T-cell (primary cell): ENCODE measurements around the gene MAP3K7CL. TPM values are rescaled to one million over a fixed set of nuclear protein-coding genes. Genes with fewer than 3 reads are reported as not detected.
"Not testable (repeated sequence)": the region's sequence is repeated elsewhere in the genome, so short reads cannot be mapped to it uniquely, and the experiment has no call there.

ENCODE experiments used
- ATAC-seq, 4 experiments: fragments of 200-7000 bp in 3 of 4; fragments of 150-1000 bp in 1 of 4; cut with Tn5 transposase; replicated peaks in 1 of 4; 1 replicate in 3 of 4; 2 replicates in 1 of 4; pipeline ENCODE4 v1.10.0; 2021; ENCODE audit warnings: moderate library complexity in 3 of 4, mild to moderate bottlenecking in 2 of 4, moderate number of reproducible peaks in 1 of 4
- CTCF ChIA-PET, 2 donors: fragments of 300-600 bp; sonication (Branson Sonifier 250); formaldehyde crosslinking; loops; one replicate each; lab custom pipeline; 2022; ENCODE audit warnings: antibody characterized with exemption in 2 of 2; lab: Charles Lee
- POLR2A ChIA-PET, 2 donors: fragments of 300-600 bp; sonication (Branson Sonifier 250); formaldehyde crosslinking; loops; one replicate each; lab custom pipeline; 2022; ENCODE audit warnings: antibody characterized with exemption in 2 of 2; lab: Charles Lee
- DNase-seq, 35 experiments: peaks; one replicate each; pipeline versions ENCODE4 v3.0.0 to v3.0.0-alpha.2; 2013 to 2023
- H3K27ac ChIP-seq: one replicate; pipeline ENCODE4 v1.5.1; 2013; ENCODE audit warnings: low read length
- H3K27me3 ChIP-seq, 2 experiments: replicated peaks in 1 of 2; 1 replicate in 1 of 2; 2 replicates in 1 of 2; pipeline versions ENCODE4 v1.6.1 to v1.7.0; 2013; ENCODE audit warnings: low read length in 1 of 2, mixed read lengths in 1 of 2; ENCODE audit not compliant: control insufficient read depth in 2 of 2, insufficient read depth in 2 of 2; ENCODE audit errors: extremely low read depth in 1 of 2
- H3K36me3 ChIP-seq, 2 donors: 1 replicate in 1 of 2; 2 replicates in 1 of 2; pipeline versions ENCODE4 v1.6.1 to v1.7.0; 2013; ENCODE audit warnings: low read length in 1 of 2; ENCODE audit not compliant: control insufficient read depth in 2 of 2, insufficient read depth in 1 of 2; ENCODE audit errors: extremely low read depth in 1 of 2
- H3K4me1 ChIP-seq, 2 experiments: 1 replicate in 1 of 2; 2 replicates in 1 of 2; pipeline versions ENCODE4 v1.6.1 to v1.7.0; 2013; ENCODE audit warnings: low read length in 2 of 2, mixed read lengths in 1 of 2; ENCODE audit not compliant: insufficient read depth in 2 of 2, control insufficient read depth in 1 of 2; ENCODE audit errors: extremely low read depth in 1 of 2
- H3K4me3 ChIP-seq, 2 donors: 1 replicate in 1 of 2; 2 replicates in 1 of 2; pipeline versions ENCODE4 v1.5.1 to v1.7.0; 2013; ENCODE audit warnings: mild to moderate bottlenecking in 2 of 2, low read length in 1 of 2, moderate library complexity in 1 of 2; ENCODE audit not compliant: control insufficient read depth in 1 of 2; ENCODE audit errors: extremely low read depth in 1 of 2
- H3K9me3 ChIP-seq: 2 replicates; pipeline ENCODE4 v1.7.0; 2013
- H3K27ac Mint-ChIP-seq, 2 donors: one replicate each; pipeline ENCODE4 v1.8.0; 2020 to 2021; ENCODE audit warnings: mild to moderate bottlenecking in 2 of 2, mixed read lengths in 2 of 2
- H3K27me3 Mint-ChIP-seq, 2 donors: one replicate each; pipeline ENCODE4 v1.8.0; 2021 to 2022; ENCODE audit warnings: mixed read lengths in 2 of 2
- H3K36me3 Mint-ChIP-seq: one replicate; pipeline ENCODE4 v1.8.0; 2021; ENCODE audit warnings: mixed read lengths
- H3K4me1 Mint-ChIP-seq, 3 donors: one replicate each; pipeline ENCODE4 v1.8.0; 2020 to 2022; ENCODE audit warnings: mixed read lengths in 3 of 3, mild to moderate bottlenecking in 1 of 3
- H3K4me3 Mint-ChIP-seq, 3 donors: one replicate each; pipeline ENCODE4 v1.8.0; 2020 to 2022; ENCODE audit warnings: mild to moderate bottlenecking in 3 of 3, mixed read lengths in 3 of 3, moderate library complexity in 3 of 3
- H3K9me3 Mint-ChIP-seq, 3 donors: one replicate each; pipeline ENCODE4 v1.8.0; 2020 to 2022; ENCODE audit warnings: mixed read lengths in 3 of 3
- WGBS: methylation state at CpG from one replicate; pipeline ENCODE4 v1.1.5; 2013; ENCODE audit warnings: missing lambda C conversion rate; ENCODE audit not compliant: insufficient coverage; 5-methylcytosine and 5-hydroxymethylcytosine counted together
- total RNA-seq, 35 experiments: library from RNA in 6 of 35; stranded (reverse) in 6 of 35; fragments of 120-200 nt in 1 of 35; gene quantifications; one replicate each; pipeline versions ENCODE4 v1.2.1 to v1.2.4 and lab custom pipeline; 2013 to 2026

MAP3K7CL gene
- total RNA-seq, 5 donors from 2014 or later (not counting 1 experiment from before 2014, with no cell fraction given), result 4.8 to 9.1 (median 7.4) TPM

DNA sequence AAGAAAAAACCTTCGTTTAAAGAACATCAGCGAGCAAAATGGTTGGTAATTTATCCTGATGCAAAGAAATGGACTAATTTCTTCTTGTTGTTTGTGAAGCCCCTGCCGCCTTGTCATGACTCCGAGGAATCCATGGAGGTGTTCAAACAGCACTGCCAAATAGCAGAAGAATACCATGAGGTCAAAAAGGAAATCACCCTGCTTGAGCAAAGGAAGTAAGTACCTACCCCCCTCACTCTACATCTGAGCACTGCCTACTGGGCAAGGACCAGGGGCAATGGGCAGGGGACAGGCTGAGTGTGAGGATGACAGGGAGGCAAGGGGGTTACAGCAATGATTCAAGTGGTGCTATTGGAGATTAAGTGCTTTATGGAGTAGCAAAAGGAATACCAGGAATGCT is 29.4 kb downstream of the MAP3K7CL start:
- Mint-ChIP-seq H3K9me3 (no peaks in the 10 kb centered on the region), H3K4me3 (no peak overlapping the region), H3K4me1 (no peaks in the 10 kb centered on the region), H3K27me3 (no peaks in the 10 kb centered on the region), H3K27ac (no peak overlapping the region), H3K36me3 (peaks cover 16% of the 10 kb centered on the region)
- H3K36me3 ChIP-seq, result peaks cover 0 to 4% of the 10 kb centered on the region in 2 donors
- 93% methylated on average over 3 of the region's 4 CpGs for WGBS
- no peak for ATAC-seq
- no peaks in the 10 kb centered on the region for H3K9me3 ChIP-seq
- DNase-seq, result no peak
- H3K27me3 ChIP-seq, result peaks cover 0 to 6% of the 10 kb centered on the region in 2 experiments
- H3K27ac ChIP-seq, result no peak overlapping the region
- POLR2A ChIA-PET, result no interaction called here
- H3K4me3 ChIP-seq, result no peak overlapping the region
- CTCF ChIA-PET, result no interaction called here
- no peaks in the 10 kb centered on the region for H3K4me1 ChIP-seq

- WGBS, result 100% methylated on average over 2 of the region's 9 CpGs
Measured at GRCh38 chr21:29162825-29163224, 32.4 kb downstream of the MAP3K7CL start.

DNA sequence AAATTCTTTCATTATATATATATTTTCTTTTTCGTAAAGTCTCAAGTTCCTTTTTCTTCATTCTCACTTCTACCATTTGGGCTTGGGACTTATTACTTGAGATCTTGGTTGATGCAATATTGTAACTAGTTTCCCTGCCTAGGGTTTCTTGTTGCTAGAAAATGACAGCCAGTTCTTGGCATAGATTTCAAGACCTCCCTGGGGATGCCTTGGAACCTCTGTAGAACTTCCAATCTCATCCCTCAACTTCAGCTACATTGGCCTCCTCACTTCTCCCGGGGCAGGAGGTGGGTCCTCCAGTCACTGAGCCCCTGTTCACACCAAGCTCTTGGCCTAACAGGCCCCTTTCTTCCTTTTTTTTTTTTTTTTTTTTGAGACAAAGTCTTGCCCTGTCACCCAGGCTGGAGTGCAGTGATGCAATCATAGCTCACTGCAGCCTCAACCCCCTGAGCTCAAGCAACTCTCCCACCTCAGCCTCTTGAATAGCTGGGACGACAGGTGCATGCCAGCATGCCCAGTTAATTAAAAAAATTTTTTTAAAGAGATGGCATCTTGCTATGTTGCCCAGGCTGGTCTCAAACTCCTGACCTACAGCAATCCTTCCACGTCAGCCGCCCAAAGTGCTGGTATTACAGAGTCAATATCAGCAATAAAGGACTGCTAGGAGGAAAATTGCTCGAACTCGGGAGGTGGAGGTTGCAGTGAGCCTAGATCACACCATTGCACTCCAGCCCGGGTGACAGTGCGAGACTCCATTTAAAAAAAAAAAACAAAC is 33.1 kb downstream of the MAP3K7CL start:
- H3K36me3 ChIP-seq, result peaks cover 0 to 4% of the 10 kb centered on the region in 2 donors
- H3K9me3 ChIP-seq, result no peaks in the 10 kb centered on the region
- H3K27ac ChIP-seq, result no peak overlapping the region
- no peaks in the 10 kb centered on the region for H3K4me1 ChIP-seq
- CTCF ChIA-PET, result interaction anchor here in 1 of 2 donors (0.6 to 1.6 kb wide), 4 partner anchors 125 to 287 kb away, joined by 4 to 9 read pairs (median 4); no protein-coding TSS in a partner anchor
- H3K4me3 ChIP-seq, result no peak overlapping the region
- Mint-ChIP-seq H3K27ac (no peak overlapping the region), H3K9me3 (no peaks in the 10 kb centered on the region), H3K4me1 (no peaks in the 10 kb centered on the region), H3K4me3 (no peak overlapping the region), H3K27me3 (no peaks in the 10 kb centered on the region), H3K36me3 (peaks cover 30% of the 10 kb centered on the region)
- 97% methylated on average over 5 of the region's 9 CpGs for WGBS
- DNase-seq, result no peak
- no peak for ATAC-seq
- POLR2A ChIA-PET, result interaction anchor here in 1 of 2 donors (0.6 kb wide), 1 partner anchor 22 kb away, joined by 3 read pairs; no protein-coding TSS in a partner anchor
- no peaks in the 10 kb centered on the region for H3K27me3 ChIP-seq

More at GRCh38 chr21:29162825-29163224, 32.4 kb downstream of the MAP3K7CL start:
- not testable (repeated sequence) for H3K27ac Mint-ChIP-seq, DNase-seq, H3K4me3 ChIP-seq, H3K4me1 Mint-ChIP-seq, H3K27me3 ChIP-seq, H3K27ac ChIP-seq, H3K36me3 ChIP-seq, ATAC-seq, H3K9me3 ChIP-seq, H3K9me3 Mint-ChIP-seq, H3K4me3 Mint-ChIP-seq, H3K4me1 ChIP-seq, H3K27me3 Mint-ChIP-seq
- CTCF ChIA-PET, result interaction anchor here in 1 of 2 donors (0.6 kb wide), 1 partner anchor 287 kb away, joined by 4 read pairs; no protein-coding TSS in a partner anchor
- POLR2A ChIA-PET, result interaction anchor here in 1 of 2 donors (0.6 kb wide), 1 partner anchor 22 kb away, joined by 3 read pairs; no protein-coding TSS in a partner anchor
- H3K36me3 Mint-ChIP-seq, result peaks cover 28% of the 10 kb centered on the region

DNA sequence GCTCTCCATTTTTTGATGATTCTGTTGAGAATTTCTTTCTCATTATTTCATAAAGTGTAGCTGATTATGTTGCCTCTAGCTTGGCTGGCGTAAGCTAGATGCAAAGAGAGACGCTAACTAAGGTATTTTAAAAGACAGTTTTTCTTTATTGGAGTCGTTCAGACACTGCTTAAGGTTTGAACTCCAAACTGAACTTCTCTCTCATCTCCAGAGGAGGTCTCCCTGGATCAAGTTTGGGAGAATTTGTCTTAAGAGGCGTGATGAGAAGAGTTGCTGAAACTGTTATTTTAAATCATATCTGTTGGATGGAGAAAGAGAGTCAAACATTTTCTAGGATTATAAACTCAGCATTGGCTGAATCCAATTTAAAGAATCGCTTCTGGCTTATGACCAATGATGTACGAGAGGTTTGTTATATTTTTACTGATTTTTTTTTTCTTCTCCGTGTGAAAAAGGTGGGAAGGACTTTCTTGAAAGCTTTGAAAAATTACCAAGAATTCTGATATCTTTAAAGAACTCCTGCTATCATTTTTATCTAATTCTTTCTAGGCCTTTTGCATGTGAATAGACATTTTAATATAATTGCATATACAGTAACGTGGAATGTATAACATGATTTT is 34.0 kb downstream of the MAP3K7CL start:
- Histone ChIP-seq H3K9me3 (no peaks in the 10 kb centered on the region), H3K36me3 (peaks cover 0 to 4% of the 10 kb centered on the region in 2 donors), H3K4me3 (no peak overlapping the region), H3K4me1 (no peaks in the 10 kb centered on the region), H3K27me3 (no peaks in the 10 kb centered on the region), H3K27ac (no peak overlapping the region)
- H3K27ac Mint-ChIP-seq, result no peak overlapping the region
- H3K27me3 Mint-ChIP-seq, result no peaks in the 10 kb centered on the region
- 40% methylated on average over 1 of the region's 8 CpGs for WGBS
- DNase-seq, result peak in 1 of 35 experiments; percentile 16
- POLR2A ChIA-PET, result interaction anchor here in 1 of 2 donors (0.6 kb wide), 1 partner anchor 45 kb away, joined by 3 read pairs; no protein-coding TSS in a partner anchor
- ATAC-seq, result no peak
- CTCF ChIA-PET, result interaction anchor here in 1 of 2 donors (0.6 to 1.6 kb wide), 3 partner anchors 124 to 196 kb away, joined by 4 to 9 read pairs (median 4); no protein-coding TSS in a partner anchor
- peaks cover 32% of the 10 kb centered on the region for H3K36me3 Mint-ChIP-seq
- H3K9me3 Mint-ChIP-seq, result no peaks in the 10 kb centered on the region
- no peak overlapping the region for H3K4me3 Mint-ChIP-seq
- H3K4me1 Mint-ChIP-seq, result peaks cover 0 to 2% (median 0%) of the 10 kb centered on the region in 3 donors

DNA sequence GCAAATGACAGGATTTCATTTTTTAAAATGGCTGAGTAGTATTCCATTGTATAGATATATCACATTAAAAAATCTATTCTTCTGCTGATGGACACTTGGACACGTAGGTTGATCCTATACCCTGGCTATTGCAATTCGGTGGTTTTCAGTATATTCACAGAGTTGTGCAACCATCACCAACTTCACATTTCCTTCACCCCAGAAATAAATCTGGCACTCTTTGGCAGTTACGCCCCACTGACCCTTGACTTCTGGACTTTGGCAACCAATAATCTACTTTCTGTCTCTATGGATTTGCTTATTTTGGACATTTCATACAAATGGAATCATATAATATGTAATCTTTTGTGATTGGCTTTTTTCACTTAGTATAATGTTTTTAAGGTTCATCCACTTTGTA is 35.9 kb downstream of the MAP3K7CL start:
- Histone ChIP-seq H3K27me3 (no peaks in the 10 kb centered on the region), H3K36me3 (no peaks in the 10 kb centered on the region), H3K4me3 (no peak overlapping the region), H3K9me3 (no peaks in the 10 kb centered on the region), H3K4me1 (peaks cover 0 to 2% of the 10 kb centered on the region in 2 experiments), H3K27ac (no peak overlapping the region)
- H3K9me3 Mint-ChIP-seq, result no peaks in the 10 kb centered on the region
- ATAC-seq, result no peak
- ChIA-PET POLR2A (no interaction called here), CTCF (no interaction called here)
- no peaks in the 10 kb centered on the region for H3K27me3 Mint-ChIP-seq
- DNase-seq, result no peak
- H3K27ac Mint-ChIP-seq, result no peak overlapping the region
- 83% methylated on average over 1 of the region's 3 CpGs for WGBS
- H3K36me3 Mint-ChIP-seq, result peaks cover 26% of the 10 kb centered on the region
- no peak overlapping the region for H3K4me3 Mint-ChIP-seq
- H3K4me1 Mint-ChIP-seq, result peaks cover 8 to 11% (median 10%) of the 10 kb centered on the region in 3 donors

GRCh38 chr21:29166853-29167252 is 36.4 kb downstream of the MAP3K7CL start:
- CTCF ChIA-PET, result no interaction called here
- Mint-ChIP-seq H3K27ac (no peak overlapping the region), H3K4me3 (no peak overlapping the region), H3K27me3 (no peaks in the 10 kb centered on the region), H3K4me1 (peaks cover 10 to 13% (median 10%) of the 10 kb centered on the region in 3 donors), H3K36me3 (peaks cover 26% of the 10 kb centered on the region), H3K9me3 (no peaks in the 10 kb centered on the region)
- no peak overlapping the region for H3K4me3 ChIP-seq
- no peak for DNase-seq
- H3K27ac ChIP-seq, result no peak overlapping the region
- H3K9me3 ChIP-seq, result no peaks in the 10 kb centered on the region
- peaks cover 0 to 2% of the 10 kb centered on the region in 2 experiments for H3K4me1 ChIP-seq
- no peaks in the 10 kb centered on the region for H3K27me3 ChIP-seq
- POLR2A ChIA-PET, result no interaction called here
- no peaks in the 10 kb centered on the region for H3K36me3 ChIP-seq
- WGBS, result no CpG with 5 or more reads among the region's 1 CpG
- no peak for ATAC-seq
